Measurements from ENCODE around the gene SEMA6A.
A peak's percentile ranks its signal among the peaks of the same experiment; 100 is the strongest.

The SEMA6A gene

DNA sequence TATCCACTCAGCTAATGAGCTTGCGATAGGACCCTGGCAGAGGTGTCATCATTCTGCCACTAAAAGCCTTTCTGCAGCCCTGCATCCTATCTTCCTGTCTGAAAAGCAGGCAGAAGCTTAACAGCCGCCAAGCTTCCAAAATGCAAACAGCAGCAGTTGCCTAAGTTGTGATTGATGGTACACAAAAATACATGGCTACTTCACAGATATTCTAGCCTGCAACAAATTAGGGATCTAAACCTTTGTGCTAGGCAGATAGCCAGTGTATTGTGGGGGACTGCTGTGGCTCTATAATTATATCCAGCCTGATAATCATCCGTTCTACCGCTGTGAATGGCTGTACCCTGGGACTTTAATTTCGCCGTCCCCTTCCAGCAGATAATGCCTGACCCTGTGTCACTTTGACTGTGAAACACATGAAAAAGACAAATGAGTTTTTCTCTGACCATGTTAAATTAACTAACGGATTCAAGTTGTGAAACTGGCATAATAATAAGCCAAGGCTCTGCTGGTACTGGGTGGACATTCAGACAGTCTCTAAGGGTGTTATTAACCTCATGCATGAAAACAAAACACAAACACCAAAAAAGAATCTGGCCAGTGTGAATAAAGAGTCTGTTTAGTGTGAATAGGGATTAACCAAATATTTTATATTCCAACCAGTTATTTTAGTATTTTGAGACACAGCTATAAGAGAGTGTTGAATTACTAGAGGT lies 45.9 kb downstream of the SEMA6A start:
- TF ChIP-seq TCF4 (CRISPR knock-in tag; IDR thresholded peaks at IDR 0.05; ENCODE audit: borderline replicate concordance) (peak; percentile 61; the same call in 1 of the 2 replicates), GLIS3 (CRISPR knock-in tag; IDR thresholded peaks at IDR 0.05) (no peak), ISL1 (CRISPR knock-in tag; IDR thresholded peaks at IDR 0.05) (peak; percentile 58)
- TF ChIP-seq, protein P1, sequence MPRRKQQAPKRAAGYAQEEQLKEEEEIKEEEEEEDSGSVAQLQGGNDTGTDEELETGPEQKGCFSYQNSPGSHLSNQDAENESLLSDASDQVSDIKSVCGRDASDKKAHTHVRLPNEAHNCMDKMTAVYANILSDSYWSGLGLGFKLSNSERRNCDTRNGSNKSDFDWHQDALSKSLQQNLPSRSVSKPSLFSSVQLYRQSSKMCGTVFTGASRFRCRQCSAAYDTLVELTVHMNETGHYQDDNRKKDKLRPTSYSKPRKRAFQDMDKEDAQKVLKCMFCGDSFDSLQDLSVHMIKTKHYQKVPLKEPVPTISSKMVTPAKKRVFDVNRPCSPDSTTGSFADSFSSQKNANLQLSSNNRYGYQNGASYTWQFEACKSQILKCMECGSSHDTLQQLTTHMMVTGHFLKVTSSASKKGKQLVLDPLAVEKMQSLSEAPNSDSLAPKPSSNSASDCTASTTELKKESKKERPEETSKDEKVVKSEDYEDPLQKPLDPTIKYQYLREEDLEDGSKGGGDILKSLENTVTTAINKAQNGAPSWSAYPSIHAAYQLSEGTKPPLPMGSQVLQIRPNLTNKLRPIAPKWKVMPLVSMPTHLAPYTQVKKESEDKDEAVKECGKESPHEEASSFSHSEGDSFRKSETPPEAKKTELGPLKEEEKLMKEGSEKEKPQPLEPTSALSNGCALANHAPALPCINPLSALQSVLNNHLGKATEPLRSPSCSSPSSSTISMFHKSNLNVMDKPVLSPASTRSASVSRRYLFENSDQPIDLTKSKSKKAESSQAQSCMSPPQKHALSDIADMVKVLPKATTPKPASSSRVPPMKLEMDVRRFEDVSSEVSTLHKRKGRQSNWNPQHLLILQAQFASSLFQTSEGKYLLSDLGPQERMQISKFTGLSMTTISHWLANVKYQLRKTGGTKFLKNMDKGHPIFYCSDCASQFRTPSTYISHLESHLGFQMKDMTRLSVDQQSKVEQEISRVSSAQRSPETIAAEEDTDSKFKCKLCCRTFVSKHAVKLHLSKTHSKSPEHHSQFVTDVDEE (CRISPR knock-in tag; IDR thresholded peaks at IDR 0.05) = peak; percentile 72; the same call in 1 of the 2 replicates
- TF ChIP-seq, protein P2, sequence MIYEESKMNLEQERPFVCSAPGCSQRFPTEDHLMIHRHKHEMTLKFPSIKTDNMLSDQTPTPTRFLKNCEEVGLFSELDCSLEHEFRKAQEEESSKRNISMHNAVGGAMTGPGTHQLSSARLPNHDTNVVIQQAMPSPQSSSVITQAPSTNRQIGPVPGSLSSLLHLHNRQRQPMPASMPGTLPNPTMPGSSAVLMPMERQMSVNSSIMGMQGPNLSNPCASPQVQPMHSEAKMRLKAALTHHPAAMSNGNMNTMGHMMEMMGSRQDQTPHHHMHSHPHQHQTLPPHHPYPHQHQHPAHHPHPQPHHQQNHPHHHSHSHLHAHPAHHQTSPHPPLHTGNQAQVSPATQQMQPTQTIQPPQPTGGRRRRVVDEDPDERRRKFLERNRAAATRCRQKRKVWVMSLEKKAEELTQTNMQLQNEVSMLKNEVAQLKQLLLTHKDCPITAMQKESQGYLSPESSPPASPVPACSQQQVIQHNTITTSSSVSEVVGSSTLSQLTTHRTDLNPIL (CRISPR knock-in tag; IDR thresholded peaks at IDR 0.05; ENCODE audit: low read depth) = no peak
- peak; percentile 51; the same call in 1 of the 3 replicates for ATAC-seq

DNA sequence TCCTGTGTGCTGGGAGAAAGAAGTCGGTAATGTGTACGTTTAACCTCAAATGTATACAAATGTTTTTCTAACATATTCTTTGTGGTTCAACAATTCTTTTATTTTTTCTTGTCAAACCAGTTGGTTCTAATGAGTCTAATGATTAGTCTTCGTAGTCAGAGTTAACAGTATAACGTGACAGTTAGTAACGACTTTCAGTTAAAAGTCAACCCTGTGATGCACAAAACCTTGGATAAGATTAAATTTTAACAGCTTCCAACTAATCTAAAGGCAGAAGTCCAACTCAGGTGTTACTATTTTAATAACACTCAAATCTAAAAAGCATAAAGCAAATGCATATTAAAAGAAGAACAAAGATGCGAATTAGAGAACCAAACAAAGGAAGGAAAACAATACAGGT lies 47.0 kb downstream of the SEMA6A start:
- ATAC-seq = no peak
- TF ChIP-seq ZC3H10 (CRISPR knock-in tag; IDR thresholded peaks at IDR 0.05) = no peak
- TF ChIP-seq BACH2 (CRISPR knock-in tag; IDR thresholded peaks at IDR 0.05; ENCODE audit: borderline replicate concordance) = no peak
- no peak for TF ChIP-seq ISL1 (CRISPR knock-in tag; IDR thresholded peaks at IDR 0.05)
- no peak for TF ChIP-seq ARNTL (CRISPR knock-in tag; IDR thresholded peaks at IDR 0.05; ENCODE audit: borderline replicate concordance, low read depth)
- no peak for TF ChIP-seq RARB (CRISPR knock-in tag; IDR thresholded peaks at IDR 0.05)
- TF ChIP-seq TCF4 (CRISPR knock-in tag; IDR thresholded peaks at IDR 0.05; ENCODE audit: borderline replicate concordance) = no peak
- no peak for TF ChIP-seq ZNF8 (CRISPR knock-in tag; IDR thresholded peaks at IDR 0.05)
- TF ChIP-seq GLIS3 (CRISPR knock-in tag; IDR thresholded peaks at IDR 0.05) = no peak
- TF ChIP-seq, protein P3, sequence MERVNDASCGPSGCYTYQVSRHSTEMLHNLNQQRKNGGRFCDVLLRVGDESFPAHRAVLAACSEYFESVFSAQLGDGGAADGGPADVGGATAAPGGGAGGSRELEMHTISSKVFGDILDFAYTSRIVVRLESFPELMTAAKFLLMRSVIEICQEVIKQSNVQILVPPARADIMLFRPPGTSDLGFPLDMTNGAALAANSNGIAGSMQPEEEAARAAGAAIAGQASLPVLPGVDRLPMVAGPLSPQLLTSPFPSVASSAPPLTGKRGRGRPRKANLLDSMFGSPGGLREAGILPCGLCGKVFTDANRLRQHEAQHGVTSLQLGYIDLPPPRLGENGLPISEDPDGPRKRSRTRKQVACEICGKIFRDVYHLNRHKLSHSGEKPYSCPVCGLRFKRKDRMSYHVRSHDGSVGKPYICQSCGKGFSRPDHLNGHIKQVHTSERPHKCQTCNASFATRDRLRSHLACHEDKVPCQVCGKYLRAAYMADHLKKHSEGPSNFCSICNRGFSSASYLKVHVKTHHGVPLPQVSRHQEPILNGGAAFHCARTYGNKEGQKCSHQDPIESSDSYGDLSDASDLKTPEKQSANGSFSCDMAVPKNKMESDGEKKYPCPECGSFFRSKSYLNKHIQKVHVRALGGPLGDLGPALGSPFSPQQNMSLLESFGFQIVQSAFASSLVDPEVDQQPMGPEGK (CRISPR knock-in tag; IDR thresholded peaks at IDR 0.05; ENCODE audit: borderline replicate concordance) = no peak
- TF ChIP-seq SNAI2 (CRISPR knock-in tag; IDR thresholded peaks at IDR 0.05) = no peak
- TF ChIP-seq CSDC2 (CRISPR knock-in tag; IDR thresholded peaks at IDR 0.05) = no peak
- TF ChIP-seq, protein P2 (CRISPR knock-in tag; IDR thresholded peaks at IDR 0.05; ENCODE audit: low read depth) = no peak
- TF ChIP-seq, protein P4, sequence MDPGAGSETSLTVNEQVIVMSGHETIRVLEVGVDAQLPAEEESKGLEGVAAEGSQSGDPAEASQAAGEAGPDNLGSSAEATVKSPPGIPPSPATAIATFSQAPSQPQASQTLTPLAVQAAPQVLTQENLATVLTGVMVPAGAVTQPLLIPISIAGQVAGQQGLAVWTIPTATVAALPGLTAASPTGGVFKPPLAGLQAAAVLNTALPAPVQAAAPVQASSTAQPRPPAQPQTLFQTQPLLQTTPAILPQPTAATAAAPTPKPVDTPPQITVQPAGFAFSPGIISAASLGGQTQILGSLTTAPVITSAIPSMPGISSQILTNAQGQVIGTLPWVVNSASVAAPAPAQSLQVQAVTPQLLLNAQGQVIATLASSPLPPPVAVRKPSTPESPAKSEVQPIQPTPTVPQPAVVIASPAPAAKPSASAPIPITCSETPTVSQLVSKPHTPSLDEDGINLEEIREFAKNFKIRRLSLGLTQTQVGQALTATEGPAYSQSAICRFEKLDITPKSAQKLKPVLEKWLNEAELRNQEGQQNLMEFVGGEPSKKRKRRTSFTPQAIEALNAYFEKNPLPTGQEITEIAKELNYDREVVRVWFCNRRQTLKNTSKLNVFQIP (CRISPR knock-in tag; IDR thresholded peaks at IDR 0.05; ENCODE audit: borderline replicate concordance, low read depth) = no peak
- TF ChIP-seq ZNF565 (CRISPR knock-in tag; conservative IDR thresholded peaks at IDR 0.05; ENCODE audit: low read depth) = no peak
- TF ChIP-seq TOX (CRISPR knock-in tag; IDR thresholded peaks at IDR 0.05; ENCODE audit: borderline replicate concordance) = no peak
- TF ChIP-seq, protein P5, sequence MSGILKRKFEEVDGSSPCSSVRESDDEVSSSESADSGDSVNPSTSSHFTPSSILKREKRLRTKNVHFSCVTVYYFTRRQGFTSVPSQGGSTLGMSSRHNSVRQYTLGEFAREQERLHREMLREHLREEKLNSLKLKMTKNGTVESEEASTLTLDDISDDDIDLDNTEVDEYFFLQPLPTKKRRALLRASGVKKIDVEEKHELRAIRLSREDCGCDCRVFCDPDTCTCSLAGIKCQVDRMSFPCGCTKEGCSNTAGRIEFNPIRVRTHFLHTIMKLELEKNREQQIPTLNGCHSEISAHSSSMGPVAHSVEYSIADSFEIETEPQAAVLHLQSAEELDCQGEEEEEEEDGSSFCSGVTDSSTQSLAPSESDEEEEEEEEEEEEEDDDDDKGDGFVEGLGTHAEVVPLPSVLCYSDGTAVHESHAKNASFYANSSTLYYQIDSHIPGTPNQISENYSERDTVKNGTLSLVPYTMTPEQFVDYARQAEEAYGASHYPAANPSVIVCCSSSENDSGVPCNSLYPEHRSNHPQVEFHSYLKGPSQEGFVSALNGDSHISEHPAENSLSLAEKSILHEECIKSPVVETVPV (CRISPR knock-in tag; IDR thresholded peaks at IDR 0.05) = no peak
- no peak for TF ChIP-seq ZNF70 (CRISPR knock-in tag; IDR thresholded peaks at IDR 0.05)
- TF ChIP-seq OSR1 (CRISPR knock-in tag; IDR thresholded peaks at IDR 0.05) = no peak
- no peak for TF ChIP-seq PPARA (CRISPR knock-in tag; IDR thresholded peaks at IDR 0.05; ENCODE audit: borderline replicate concordance)
